Amygdala (tissue), 56 donors: ENCODE data around the gene DNASE1.

Experiments
- DNase-seq, 56 donors: peaks; one replicate each; lab custom pipeline; 2025; lab: John Stamatoyannopoulos, UW

Gene DNASE1

GRCh38 chr16:3691761-3692160 is 37.3 kb downstream of the DNASE1 start:
- DNase-seq, result no peak

- DNase-seq, result no peak
Measured at GRCh38 chr16:3694051-3694450, 39.6 kb downstream of the DNASE1 start.

GRCh38 chr16:3695610-3696369 is 41.3 kb downstream of the DNASE1 start:
- no peak for DNase-seq

- DNase-seq, result no peak
Measured at GRCh38 chr16:3696425-3697218, 42.1 kb downstream of the DNASE1 start.

- peak in 5 of 56 donors; percentile 5 to 51 (median 12) for DNase-seq
Measured at GRCh38 chr16:3698941-3699340, 44.5 kb downstream of the DNASE1 start.

- DNase-seq, result no peak
Measured at GRCh38 chr16:3701531-3701930, 47.0 kb downstream of the DNASE1 start.

GRCh38 chr16:3702082-3702481 is 47.6 kb downstream of the DNASE1 start:
- DNase-seq, result no peak

- peak in 1 of 56 donors; percentile 20 for DNase-seq
Measured at GRCh38 chr16:3706253-3707012, 51.9 kb downstream of the DNASE1 start.
